HG02798 (cell line): ENCODE data around the gene VANGL2.

ENCODE experiments used
- ATAC-seq: cut with Tn5 transposase; IDR thresholded peaks from one replicate; pipeline ENCODE4 v1.9.1; 2021; ENCODE audit warnings: mild to moderate bottlenecking; ENCODE audit not compliant: unreplicated experiment, poor library complexity

The VANGL2 gene

DNA sequence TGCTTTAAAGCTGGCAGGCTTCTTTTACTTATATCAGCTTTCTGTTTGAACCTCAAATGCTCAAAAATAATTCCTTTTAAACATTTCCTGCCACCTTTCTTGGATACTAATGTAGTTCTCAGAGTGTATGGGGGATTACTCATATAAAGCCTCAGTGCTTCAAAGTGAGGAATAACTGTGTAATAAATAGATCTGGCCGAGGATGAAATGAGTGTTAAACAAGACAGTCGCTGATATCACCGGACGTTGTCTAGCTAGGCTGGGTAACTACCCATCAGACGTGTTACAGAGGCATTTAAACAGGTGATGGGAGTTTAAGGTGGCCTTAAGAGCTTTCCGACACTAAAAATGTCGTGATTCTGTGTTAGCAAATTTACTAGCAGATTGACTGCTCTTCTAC, 53.1 kb downstream of the VANGL2 start:
- ATAC-seq: peak; percentile 48

GRCh38 chr1:160454371-160455152, 54.2 kb downstream of the VANGL2 start:
- peak; percentile 34 for ATAC-seq

DNA sequence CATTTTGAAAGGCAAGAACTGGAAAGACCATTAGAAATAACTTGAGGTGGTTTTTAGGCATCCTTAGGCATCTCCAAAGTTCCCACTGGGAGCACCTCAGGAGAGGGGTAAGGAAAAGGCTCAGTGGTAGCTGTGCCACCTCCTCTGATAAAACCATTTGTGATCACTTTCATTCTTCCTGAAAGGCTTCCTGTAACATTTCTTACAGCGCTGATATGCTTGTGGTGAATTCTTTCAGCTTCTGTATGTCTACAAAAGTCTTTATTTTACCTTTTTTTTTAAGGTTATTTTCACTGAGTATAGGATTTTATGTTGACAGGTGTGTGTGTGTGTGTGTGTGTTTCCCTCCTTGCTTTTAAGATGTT, 54.8 kb downstream of the VANGL2 start:
- ATAC-seq: no peak

DNA sequence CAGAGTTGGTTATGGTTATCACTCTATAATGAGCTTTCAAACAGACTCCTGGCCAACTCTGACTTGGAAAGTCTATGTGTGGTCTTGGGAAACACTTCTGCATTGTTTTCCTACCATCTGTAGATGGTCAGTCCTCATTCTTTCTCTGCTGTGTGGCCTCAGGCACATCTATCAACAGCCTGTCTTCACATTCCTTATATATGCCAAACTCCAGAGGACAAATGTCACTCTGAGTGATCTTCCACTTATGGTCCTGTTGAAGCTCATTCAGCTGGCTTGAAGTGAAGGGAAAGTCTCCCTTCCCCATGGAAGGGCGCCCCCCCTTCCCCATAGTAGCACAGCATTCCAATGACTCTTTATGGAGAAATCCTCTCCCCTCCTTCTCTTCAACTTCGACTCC, 58.7 kb downstream of the VANGL2 start:
- no peak for ATAC-seq

GRCh38 chr1:160459687-160460086, 59.3 kb downstream of the VANGL2 start:
- ATAC-seq: no peak

GRCh38 chr1:160460214-160460642, 59.9 kb downstream of the VANGL2 start:
- no peak for ATAC-seq

GRCh38 chr1:160460683-160461287, 60.4 kb downstream of the VANGL2 start:
- no peak for ATAC-seq

DNA sequence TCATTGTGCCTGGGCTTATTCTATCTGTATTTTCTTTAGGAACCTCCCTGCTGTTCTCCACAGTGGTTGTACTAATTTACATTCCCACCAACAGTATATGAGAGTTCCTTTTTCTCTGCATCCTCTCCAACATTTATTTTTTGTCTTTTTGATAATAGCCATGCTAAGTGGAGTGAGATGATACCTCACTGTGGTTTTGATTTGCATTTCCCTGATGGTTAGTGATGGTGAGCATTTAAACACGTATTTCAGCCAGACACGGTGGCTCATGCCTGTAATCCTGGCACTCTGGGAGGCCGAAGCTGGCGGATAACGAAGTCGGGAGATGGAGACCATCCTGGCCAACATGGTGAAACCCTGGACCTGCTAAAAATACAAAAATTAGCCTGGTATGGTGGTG, 64.8 kb downstream of the VANGL2 start:
- no peak for ATAC-seq

DNA sequence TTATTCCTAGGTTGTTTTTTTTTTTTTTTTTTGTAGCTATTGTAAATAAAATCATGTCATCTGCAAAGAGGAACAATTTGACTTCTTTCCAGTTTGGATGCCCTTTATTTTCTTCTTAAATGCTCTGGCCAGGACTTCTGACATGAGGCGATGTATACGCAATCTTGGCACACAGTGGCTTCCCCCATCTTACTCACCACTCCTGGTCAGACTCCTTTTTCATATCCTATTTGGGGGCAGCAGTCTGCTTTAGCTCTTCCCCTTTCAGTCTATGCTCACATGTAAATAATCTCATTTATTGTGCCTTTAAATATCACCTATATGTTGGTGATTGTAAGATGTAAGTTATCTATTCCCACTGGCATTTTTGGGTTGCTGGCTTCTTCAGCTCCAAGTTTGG, 66.6 kb downstream of the VANGL2 start:
- no peak for ATAC-seq

- ATAC-seq: no peak
Measured at GRCh38 chr1:160467576-160467975, 67.2 kb downstream of the VANGL2 start.

DNA sequence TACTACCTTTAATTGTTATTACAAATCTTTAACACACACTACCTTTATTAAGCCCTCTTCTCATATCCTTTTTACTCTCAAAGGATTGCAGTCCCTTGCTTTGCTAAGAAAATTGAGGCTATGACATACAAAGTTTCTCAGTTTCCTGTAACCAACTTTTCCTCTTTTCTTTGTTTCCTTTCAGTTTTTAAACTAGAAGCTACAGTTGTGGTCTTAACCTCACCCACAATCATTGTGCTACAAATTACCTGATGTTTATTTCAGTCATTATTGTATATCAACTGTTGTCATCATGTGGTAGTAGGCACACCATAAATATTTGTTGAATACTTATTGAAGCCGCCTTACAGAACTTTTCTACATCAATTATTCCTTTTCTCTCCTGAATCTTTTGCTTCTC, 70.9 kb downstream of the VANGL2 start:
- ATAC-seq: no peak

- no peak for ATAC-seq
Measured at GRCh38 chr1:160472112-160472511, 71.7 kb downstream of the VANGL2 start.

DNA sequence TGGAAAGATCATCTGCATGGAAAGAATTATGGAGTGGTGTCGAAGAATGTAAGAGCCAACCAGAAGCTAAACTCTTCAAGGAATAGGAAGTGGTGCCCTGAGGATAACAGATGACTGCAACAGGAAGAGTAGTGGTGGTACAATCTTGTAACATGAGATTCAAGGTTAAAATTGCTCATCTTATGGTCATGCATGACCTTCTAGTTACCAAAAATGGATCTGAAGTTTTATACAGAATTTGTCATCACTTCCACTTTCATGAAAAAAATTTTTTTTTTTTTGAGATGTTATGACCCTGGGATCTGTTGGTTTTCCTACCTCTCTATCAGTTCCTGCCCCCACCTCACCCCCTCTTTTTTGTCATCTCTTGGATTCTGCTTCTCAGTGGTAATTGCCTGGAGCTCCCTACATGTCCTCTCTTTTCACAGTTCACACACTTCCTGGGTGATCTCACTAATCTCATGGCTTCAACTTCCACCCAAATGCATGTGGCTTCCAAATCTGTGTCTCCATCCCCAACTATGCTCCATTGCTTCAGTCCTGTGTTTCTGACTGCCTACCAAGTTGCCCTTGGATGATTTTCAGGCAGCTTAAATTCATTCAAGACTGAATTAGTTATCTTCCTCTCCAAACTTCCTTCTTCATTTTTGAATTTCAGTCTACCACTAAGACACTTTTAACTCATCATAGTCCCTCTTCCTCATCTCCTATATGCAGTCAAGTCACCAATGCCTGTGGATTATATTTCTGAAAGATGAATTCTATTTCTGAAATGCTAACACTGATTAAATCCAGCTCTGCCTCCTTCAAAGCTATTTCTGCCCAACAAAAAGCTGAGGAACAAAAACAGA, 74.3 kb downstream of the VANGL2 start:
- ATAC-seq: no peak
